NT2/D1 (cell line): ENCODE measurements around the gene FREM2.

Experiments used
- SUZ12 ChIP-seq: IDR thresholded peaks from 2 replicates; pipeline ENCODE4 v1.6.1; 2011; ENCODE audit not compliant: insufficient read length, insufficient read depth; ENCODE audit errors: extremely low read depth
- YY1 ChIP-seq: IDR thresholded peaks from 2 replicates; pipeline ENCODE4 v1.6.1; 2011; ENCODE audit not compliant: insufficient read length, insufficient read depth
- ZNF274 ChIP-seq: IDR thresholded peaks from 2 replicates; pipeline ENCODE4 v1.6.1; 2011; ENCODE audit warnings: mild to moderate bottlenecking, low read depth, low read length

GRCh38 chr13:38785042-38785441 is 98.2 kb downstream of the FREM2 start:
- TF ChIP-seq YY1 (no peak), SUZ12 (no peak), ZNF274 (no peak)
